ENCODE measurements around the gene PRDM16. TPM values are rescaled to one million over a fixed set of nuclear protein-coding genes. Genes with fewer than 3 reads are reported as not detected.

The PRDM16 gene
- total and polyA plus RNA-seq, 2 of the 13 experiments (the other 11 are each of a cell fraction or from before 2014, with no cell fraction given): 0.15 to 0.81 TPM

GRCh38 chr1:3340548-3341235 is 271.7 kb downstream of the PRDM16 start (continued):
- TF ChIP-seq ZNF891 (CRISPR knock-in tag; IDR thresholded peaks at IDR 0.05) (peak; percentile 64), ZNF335 (CRISPR knock-in tag; IDR thresholded peaks at IDR 0.05) (no peak), HMG20A (CRISPR knock-in tag; IDR thresholded peaks at IDR 0.05; ENCODE audit: borderline replicate concordance) (no peak), NR1H2 (CRISPR knock-in tag; IDR thresholded peaks at IDR 0.05; ENCODE audit: borderline replicate concordance, low read depth) (no peak), ZSCAN29 (CRISPR knock-in tag; conservative IDR thresholded peaks at IDR 0.05) (peak; percentile 82), ZNF607 (CRISPR knock-in tag; IDR thresholded peaks at IDR 0.05; ENCODE audit: borderline replicate concordance) (0 out of 2 replicates have a peak, but pooled peaks have one; percentile 22), KAT2B (IDR thresholded peaks at IDR 0.05; ENCODE audit: borderline replicate concordance, low read depth, low read length) (0 out of 2 replicates have a peak, but pooled peaks have one; percentile 10), ZNF383 (CRISPR knock-in tag; IDR thresholded peaks at IDR 0.05; ENCODE audit: borderline replicate concordance) (no peak), ARNTL (CRISPR knock-in tag; IDR thresholded peaks at IDR 0.05) (peak; percentile 64; the same call in 1 of the 2 replicates), ZNF136 (CRISPR knock-in tag; IDR thresholded peaks at IDR 0.05; ENCODE audit: low read depth) (peak; percentile 88), SOX6 (IDR thresholded peaks at IDR 0.05) (no peak), SOX6 (CRISPR knock-in tag; IDR thresholded peaks at IDR 0.05) (peak; percentile 91), TEAD3 (CRISPR knock-in tag; optimal IDR thresholded peaks at IDR 0.05; ENCODE audit: borderline replicate concordance) (no peak), ZNF160 (CRISPR knock-in tag; IDR thresholded peaks at IDR 0.05) (0 out of 2 replicates have a peak, but pooled peaks have one; percentile 26), JARID2 (CRISPR knock-in tag; IDR thresholded peaks at IDR 0.05; ENCODE audit: insufficient replicate concordance) (no peak), ZNF557 (CRISPR knock-in tag; IDR thresholded peaks at IDR 0.05) (0 out of 2 replicates have a peak, but pooled peaks have one; percentile 43), PITX1 (CRISPR knock-in tag; IDR thresholded peaks at IDR 0.05) (0 out of 2 replicates have a peak, but pooled peaks have one; percentile 23), RBFOX2 (IDR thresholded peaks at IDR 0.05; ENCODE audit: low read depth, low read length) (peak; percentile 58; the same call in 1 of the 2 replicates), MIER2 (CRISPR knock-in tag; IDR thresholded peaks at IDR 0.05) (no peak), ZNF33B (CRISPR knock-in tag; IDR thresholded peaks at IDR 0.05) (no peak), ARNT (IDR thresholded peaks at IDR 0.05) (no peak), POGK (CRISPR knock-in tag; conservative IDR thresholded peaks at IDR 0.05) (0 out of 2 replicates have a peak, but pooled peaks have one; percentile 33), MEIS2 (CRISPR knock-in tag; IDR thresholded peaks at IDR 0.05) (peak; percentile 35), NAIF1 (CRISPR knock-in tag; IDR thresholded peaks at IDR 0.05; ENCODE audit: borderline replicate concordance) (no peak), CSRNP1 (CRISPR knock-in tag; IDR thresholded peaks at IDR 0.05) (no peak), PPARG (CRISPR knock-in tag; conservative IDR thresholded peaks at IDR 0.05) (peak; percentile 92), MIER3 (CRISPR knock-in tag; IDR thresholded peaks at IDR 0.05; ENCODE audit: borderline replicate concordance) (0 out of 2 replicates have a peak, but pooled peaks have one; percentile 36), ZNF740 (CRISPR knock-in tag; IDR thresholded peaks at IDR 0.05) (peak; percentile 59; the same call in 1 of the 2 replicates), SP2 (CRISPR knock-in tag; IDR thresholded peaks at IDR 0.05) (0 out of 2 replicates have a peak, but pooled peaks have one; percentile 27)
